ENCODE measurements around the gene CUEDC2.

Gene CUEDC2

GRCh38 chr10:102432162-102432950, at the start of gene CUEDC2:
Gene CUEDC2 (minus strand): TSS chr10:102432574. CDS start chr10:102425188, 7,386 bp downstream.
- peak; percentile 97 for DNase-seq (ENCODE audit: low spot score)
- TF ChIP-seq, protein P1, sequence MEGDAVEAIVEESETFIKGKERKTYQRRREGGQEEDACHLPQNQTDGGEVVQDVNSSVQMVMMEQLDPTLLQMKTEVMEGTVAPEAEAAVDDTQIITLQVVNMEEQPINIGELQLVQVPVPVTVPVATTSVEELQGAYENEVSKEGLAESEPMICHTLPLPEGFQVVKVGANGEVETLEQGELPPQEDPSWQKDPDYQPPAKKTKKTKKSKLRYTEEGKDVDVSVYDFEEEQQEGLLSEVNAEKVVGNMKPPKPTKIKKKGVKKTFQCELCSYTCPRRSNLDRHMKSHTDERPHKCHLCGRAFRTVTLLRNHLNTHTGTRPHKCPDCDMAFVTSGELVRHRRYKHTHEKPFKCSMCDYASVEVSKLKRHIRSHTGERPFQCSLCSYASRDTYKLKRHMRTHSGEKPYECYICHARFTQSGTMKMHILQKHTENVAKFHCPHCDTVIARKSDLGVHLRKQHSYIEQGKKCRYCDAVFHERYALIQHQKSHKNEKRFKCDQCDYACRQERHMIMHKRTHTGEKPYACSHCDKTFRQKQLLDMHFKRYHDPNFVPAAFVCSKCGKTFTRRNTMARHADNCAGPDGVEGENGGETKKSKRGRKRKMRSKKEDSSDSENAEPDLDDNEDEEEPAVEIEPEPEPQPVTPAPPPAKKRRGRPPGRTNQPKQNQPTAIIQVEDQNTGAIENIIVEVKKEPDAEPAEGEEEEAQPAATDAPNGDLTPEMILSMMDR (IDR thresholded peaks at IDR 0.05), result no peak
- Histone ChIP-seq H3K4me3 (peak within 1 kb of the TSS; percentile 95), H3K27ac (peak within 1 kb of the TSS; percentile 69 to 90)

GRCh38 chr10:102480396-102480795, 48.0 kb upstream of the CUEDC2 start:
- Histone ChIP-seq H3K4me3 (no peak overlapping the region), H3K27ac (no peak overlapping the region)
- DNase-seq (ENCODE audit: low spot score), result no peak
- TF ChIP-seq, protein P1 (IDR thresholded peaks at IDR 0.05), result no peak

DNA sequence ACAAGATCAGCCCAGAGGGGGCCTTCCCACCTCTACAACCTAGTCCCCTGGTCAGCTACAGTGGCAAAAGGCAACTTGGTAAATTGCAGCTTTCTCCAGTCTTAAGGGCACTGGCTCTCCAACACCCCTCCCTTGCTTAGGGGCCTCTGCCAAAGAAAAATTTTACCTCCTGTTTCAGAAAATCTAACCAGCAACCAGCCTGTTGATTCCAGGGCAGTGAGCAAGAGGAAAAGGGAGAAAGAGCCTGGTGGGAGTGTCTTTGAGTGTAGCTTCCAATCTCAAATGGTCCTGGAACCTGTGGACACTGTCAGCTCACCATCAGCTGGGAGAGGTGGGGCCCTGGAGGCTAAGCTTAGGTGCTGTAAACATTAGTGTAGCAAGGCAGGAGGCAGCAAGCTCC, 47.3 kb upstream of the CUEDC2 start:
- no peak overlapping the region for H3K27ac ChIP-seq

GRCh38 chr10:102476466-102477141, 44.2 kb upstream of the CUEDC2 start:
- H3K27ac ChIP-seq, result no peak overlapping the region
- DNase-seq (ENCODE audit: low spot score), result no peak
- TF ChIP-seq, protein P1 (IDR thresholded peaks at IDR 0.05), result no peak
- no peak overlapping the region for H3K4me3 ChIP-seq

More for the DNA sequence above, 47.3 kb upstream of the CUEDC2 start:
- TF ChIP-seq, protein P1 (IDR thresholded peaks at IDR 0.05), result no peak
- no peak overlapping the region for H3K4me3 ChIP-seq
- no peak for DNase-seq (ENCODE audit: low spot score)

DNA sequence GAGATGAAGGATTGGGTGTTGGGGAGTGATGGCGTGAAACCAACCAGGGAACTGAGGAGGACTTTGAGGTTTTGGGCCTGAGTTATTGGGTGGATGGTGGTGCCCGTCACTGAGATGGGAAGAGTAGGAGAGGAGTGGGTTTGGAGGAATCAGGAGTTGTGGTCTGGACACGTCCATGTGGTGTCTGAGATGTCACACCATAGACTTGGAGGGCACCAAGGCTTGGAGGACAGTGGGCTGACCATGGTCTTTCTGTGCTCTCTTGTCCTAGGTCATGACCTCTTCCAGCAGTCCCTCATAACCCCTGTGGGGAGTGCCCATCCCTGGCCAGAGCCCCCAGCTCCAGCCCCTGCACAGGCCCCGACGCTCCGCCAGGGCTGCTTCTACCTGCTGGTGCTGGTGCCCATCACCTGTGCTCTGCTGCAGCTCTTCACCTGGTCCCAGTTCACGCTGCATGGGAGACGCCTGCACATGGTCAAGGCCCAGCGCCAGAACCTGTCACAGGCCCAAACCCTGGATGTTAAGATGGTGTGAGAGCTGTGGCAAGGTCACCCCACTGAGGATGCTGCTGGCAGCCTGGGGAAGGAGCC, 43.2 kb upstream of the CUEDC2 start:
- Histone ChIP-seq H3K4me3 (no peak overlapping the region), H3K27ac (no peak overlapping the region)
- TF ChIP-seq, protein P1 (IDR thresholded peaks at IDR 0.05), result no peak
- DNase-seq (ENCODE audit: low spot score), result no peak

DNA sequence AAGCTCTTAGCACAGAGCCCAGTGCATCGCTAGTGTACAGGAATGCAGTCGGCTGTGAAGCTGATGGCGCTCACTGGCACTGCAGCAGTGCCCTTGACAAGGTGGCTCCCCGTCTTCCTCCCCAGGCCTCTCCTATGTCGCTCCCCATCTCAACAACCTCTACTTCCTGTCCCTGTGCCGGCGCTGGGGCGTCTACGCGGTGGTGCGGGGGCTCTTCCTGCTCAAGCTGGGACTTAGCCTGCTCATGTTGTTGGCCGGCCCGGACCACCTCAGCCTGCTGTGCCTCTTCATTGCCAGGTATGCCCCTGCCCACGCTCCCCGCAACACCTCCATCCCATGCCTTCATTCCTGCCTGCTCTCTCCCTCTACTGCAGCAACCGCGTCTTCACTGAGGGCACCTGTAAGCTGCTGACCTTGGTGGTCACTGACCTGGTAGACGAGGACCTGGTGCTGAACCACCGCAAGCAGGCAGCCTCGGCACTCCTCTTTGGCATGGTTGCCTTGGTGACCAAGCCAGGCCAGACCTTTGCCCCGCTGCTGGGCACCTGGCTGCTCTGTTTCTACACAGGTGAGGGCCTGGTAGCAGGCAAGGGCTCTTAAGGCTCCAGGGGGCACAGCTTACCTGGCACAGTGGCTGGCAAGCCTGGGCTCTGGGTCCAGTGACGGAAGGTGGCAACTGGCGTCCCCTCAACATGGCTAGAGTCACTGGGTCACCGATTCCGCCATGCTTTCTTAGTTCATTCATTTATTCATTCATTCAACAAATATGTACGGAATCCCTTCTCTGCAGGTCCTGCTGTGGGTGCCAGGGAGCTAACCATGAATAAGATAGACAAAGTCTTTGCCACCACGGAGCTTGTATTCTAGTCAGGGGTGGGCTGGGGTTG, 41.3 kb upstream of the CUEDC2 start:
- no peak overlapping the region for H3K4me3 ChIP-seq
- TF ChIP-seq, protein P1 (IDR thresholded peaks at IDR 0.05), result no peak
- no peak overlapping the region for H3K27ac ChIP-seq
- no peak for DNase-seq (ENCODE audit: low spot score)

Data from coronary artery (tissue), 2 donors.